Calu3 (cell line): ENCODE results near the gene HIKESHI. TPM values are rescaled to one million over a fixed set of nuclear protein-coding genes. Genes with fewer than 3 reads are reported as not detected.

ENCODE experiments used
- BruUV-seq: library from RNA; stranded (reverse); fragments of 400-500 nt; replicated peaks from 2 replicates; lab custom pipeline; 2021; lab: Mats Ljungman, UMichigan
- CTCF ChIA-PET: fragments of 300-600 bp; sonication (Branson Sonifier 250); formaldehyde crosslinking; loops from one replicate; lab custom pipeline; 2022; ENCODE audit warnings: antibody characterized with exemption; lab: Charles Lee
- DNase-seq: peaks from one replicate; pipeline ENCODE4 v3.0.0; 2022
- H3K27ac Mint-ChIP-seq: one replicate; pipeline ENCODE4 v1.8.0; 2022; ENCODE audit warnings: mixed read lengths; ENCODE audit not compliant: unreplicated experiment
- H3K27me3 Mint-ChIP-seq: one replicate; pipeline ENCODE4 v1.8.0; 2022; ENCODE audit warnings: mixed read lengths; ENCODE audit not compliant: unreplicated experiment
- H3K36me3 Mint-ChIP-seq: one replicate; pipeline ENCODE4 v1.8.0; 2022; ENCODE audit warnings: mild to moderate bottlenecking, moderate library complexity, mixed read lengths; ENCODE audit not compliant: insufficient read depth, unreplicated experiment
- H3K4me1 Mint-ChIP-seq: one replicate; pipeline ENCODE4 v1.8.0; 2022; ENCODE audit warnings: mild to moderate bottlenecking, low read depth, mixed read lengths; ENCODE audit not compliant: unreplicated experiment
- H3K4me3 Mint-ChIP-seq: one replicate; pipeline ENCODE4 v1.8.0; 2022; ENCODE audit warnings: mild to moderate bottlenecking, low read depth, moderate library complexity, mixed read lengths; ENCODE audit not compliant: unreplicated experiment
- H3K9me3 Mint-ChIP-seq: one replicate; pipeline ENCODE4 v1.8.0; 2022; ENCODE audit warnings: low read depth, mixed read lengths; ENCODE audit not compliant: unreplicated experiment
- intact Hi-C: fragments of 100-400 bp; cut with micrococcal nuclease; formaldehyde crosslinking; loops from one replicate; pipeline ENCODE4 v1.10.0; 2022; ENCODE audit not compliant: unreplicated experiment
- total RNA-seq: library from RNA; stranded (reverse); gene quantifications from 2 replicates; pipeline ENCODE4 v1.2.3, GENCODE V29; 2022
- TF ChIP-seq, protein P1 (sequence below): fragments of 200-600 bp; IDR thresholded peaks from one replicate; pipeline ENCODE4 v1.8.0; 2022; ENCODE audit warnings: antibody characterized with exemption; ENCODE audit not compliant: unreplicated experiment

HIKESHI gene
- total RNA-seq, 1 experiment from 2014 or later, result 22.9 TPM

GRCh38 chr11:86259730-86260129 is 42.3 kb upstream of the HIKESHI start:
- BruUV-seq, result no TSS peak
- H3K27ac Mint-ChIP-seq, result no peak overlapping the region
- no peaks in the 10 kb centered on the region for H3K27me3 Mint-ChIP-seq
- no peaks in the 10 kb centered on the region for H3K4me1 Mint-ChIP-seq
- no peak overlapping the region for H3K4me3 Mint-ChIP-seq
- H3K9me3 Mint-ChIP-seq, result no peaks in the 10 kb centered on the region
- CTCF ChIA-PET, result interaction anchor here (0.6 kb wide), 1 partner anchor 11 kb away, joined by 3 read pairs; no protein-coding TSS in a partner anchor
- peaks cover 17% of the 10 kb centered on the region for H3K36me3 Mint-ChIP-seq
- TF ChIP-seq, protein P1, sequence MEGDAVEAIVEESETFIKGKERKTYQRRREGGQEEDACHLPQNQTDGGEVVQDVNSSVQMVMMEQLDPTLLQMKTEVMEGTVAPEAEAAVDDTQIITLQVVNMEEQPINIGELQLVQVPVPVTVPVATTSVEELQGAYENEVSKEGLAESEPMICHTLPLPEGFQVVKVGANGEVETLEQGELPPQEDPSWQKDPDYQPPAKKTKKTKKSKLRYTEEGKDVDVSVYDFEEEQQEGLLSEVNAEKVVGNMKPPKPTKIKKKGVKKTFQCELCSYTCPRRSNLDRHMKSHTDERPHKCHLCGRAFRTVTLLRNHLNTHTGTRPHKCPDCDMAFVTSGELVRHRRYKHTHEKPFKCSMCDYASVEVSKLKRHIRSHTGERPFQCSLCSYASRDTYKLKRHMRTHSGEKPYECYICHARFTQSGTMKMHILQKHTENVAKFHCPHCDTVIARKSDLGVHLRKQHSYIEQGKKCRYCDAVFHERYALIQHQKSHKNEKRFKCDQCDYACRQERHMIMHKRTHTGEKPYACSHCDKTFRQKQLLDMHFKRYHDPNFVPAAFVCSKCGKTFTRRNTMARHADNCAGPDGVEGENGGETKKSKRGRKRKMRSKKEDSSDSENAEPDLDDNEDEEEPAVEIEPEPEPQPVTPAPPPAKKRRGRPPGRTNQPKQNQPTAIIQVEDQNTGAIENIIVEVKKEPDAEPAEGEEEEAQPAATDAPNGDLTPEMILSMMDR, result no peak
- DNase-seq, result no peak
- intact Hi-C loops, result no loop called here

DNA sequence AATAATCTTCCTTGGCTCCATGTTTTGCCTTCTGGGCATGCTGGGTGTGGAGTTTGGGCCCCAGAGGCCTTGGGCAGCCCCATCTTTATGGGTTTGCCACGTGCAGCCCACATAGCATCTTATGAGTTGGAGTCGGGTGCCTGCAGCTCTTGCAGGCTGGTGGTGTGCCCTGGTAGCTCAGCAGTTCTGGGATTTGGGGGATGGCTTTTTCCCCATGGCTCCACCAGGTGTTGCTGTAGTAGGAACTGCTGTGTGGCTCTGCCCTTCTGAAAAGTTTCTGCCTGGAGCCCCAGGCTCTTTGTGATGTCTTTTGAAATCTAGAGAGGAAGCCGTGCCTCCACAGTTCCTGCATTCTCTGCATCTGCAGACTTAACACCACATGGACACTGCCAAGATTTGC is 40.7 kb upstream of the HIKESHI start:
- CTCF ChIA-PET, result no interaction called here
- Mint-ChIP-seq H3K9me3 (no peaks in the 10 kb centered on the region), H3K27me3 (no peaks in the 10 kb centered on the region), H3K36me3 (peaks cover 17% of the 10 kb centered on the region), H3K27ac (no peak overlapping the region), H3K4me3 (no peak overlapping the region), H3K4me1 (no peaks in the 10 kb centered on the region)
- TF ChIP-seq, protein P1, result no peak
- intact Hi-C loops, result no loop called here
- BruUV-seq, result no TSS peak
- DNase-seq, result no peak

DNA sequence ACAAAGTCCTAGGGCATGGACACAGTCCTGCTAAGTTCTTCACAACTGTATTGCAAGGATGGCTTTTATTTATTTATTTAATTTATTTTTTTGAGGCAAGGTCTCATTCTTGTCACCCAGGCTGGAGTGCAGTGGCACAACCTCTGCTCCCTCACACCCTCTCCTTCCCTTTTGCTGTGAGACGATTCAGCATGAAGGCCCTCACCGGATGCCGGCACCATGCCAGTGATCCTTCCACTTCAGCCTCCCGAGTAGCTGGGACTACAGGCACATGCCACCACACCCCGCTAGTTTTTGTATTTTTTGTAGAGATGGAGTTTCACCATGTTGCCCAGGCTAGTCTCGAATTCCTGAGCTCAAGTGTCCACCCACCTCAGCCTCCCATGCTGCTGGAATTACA is 39.7 kb upstream of the HIKESHI start:
- Mint-ChIP-seq H3K4me1 (no peaks in the 10 kb centered on the region), H3K36me3 (peaks cover 12% of the 10 kb centered on the region), H3K4me3 (no peak overlapping the region), H3K9me3 (no peaks in the 10 kb centered on the region), H3K27me3 (no peaks in the 10 kb centered on the region), H3K27ac (no peak overlapping the region)
- TF ChIP-seq, protein P1, result no peak
- no peak for DNase-seq
- BruUV-seq, result no TSS peak
- CTCF ChIA-PET, result no interaction called here
- intact Hi-C loops, result no loop called here

- no peak overlapping the region for H3K27ac Mint-ChIP-seq
- no peak for DNase-seq
- BruUV-seq, result no TSS peak
- TF ChIP-seq, protein P1, result no peak
- CTCF ChIA-PET, result no interaction called here
- H3K4me3 Mint-ChIP-seq, result no peak overlapping the region
- H3K36me3 Mint-ChIP-seq, result peaks cover 7% of the 10 kb centered on the region
- H3K4me1 Mint-ChIP-seq, result no peaks in the 10 kb centered on the region
- H3K27me3 Mint-ChIP-seq, result no peaks in the 10 kb centered on the region
- intact Hi-C loops, result no loop called here
- H3K9me3 Mint-ChIP-seq, result no peaks in the 10 kb centered on the region
Observed at GRCh38 chr11:86264649-86265048, 37.4 kb upstream of the HIKESHI start.
